Dermis microvascular lymphatic vessel endothelial cell (primary cell): ENCODE results near the gene NRIP3. TPM values are rescaled to one million over a fixed set of nuclear protein-coding genes. Genes with fewer than 3 reads are reported as not detected.

Experiments used
- DNase-seq, 2 donors: peaks; one replicate each; pipeline versions ENCODE4 v3.0.0 to v3.0.0-alpha.2; 2010; ENCODE audit warnings: low read depth in 2 of 2
- total RNA-seq: library from RNA; depleted of rRNA; stranded (reverse); fragments of >200 nt; gene quantifications from 2 replicates; pipeline ENCODE4 v1.2.1, GENCODE V29; 2014

The NRIP3 gene
- total RNA-seq, 1 donor from 2014 or later: 1.2 TPM

GRCh38 chr11:8933931-8934330, 69.9 kb downstream of the NRIP3 start:
- DNase-seq: no peak

DNA sequence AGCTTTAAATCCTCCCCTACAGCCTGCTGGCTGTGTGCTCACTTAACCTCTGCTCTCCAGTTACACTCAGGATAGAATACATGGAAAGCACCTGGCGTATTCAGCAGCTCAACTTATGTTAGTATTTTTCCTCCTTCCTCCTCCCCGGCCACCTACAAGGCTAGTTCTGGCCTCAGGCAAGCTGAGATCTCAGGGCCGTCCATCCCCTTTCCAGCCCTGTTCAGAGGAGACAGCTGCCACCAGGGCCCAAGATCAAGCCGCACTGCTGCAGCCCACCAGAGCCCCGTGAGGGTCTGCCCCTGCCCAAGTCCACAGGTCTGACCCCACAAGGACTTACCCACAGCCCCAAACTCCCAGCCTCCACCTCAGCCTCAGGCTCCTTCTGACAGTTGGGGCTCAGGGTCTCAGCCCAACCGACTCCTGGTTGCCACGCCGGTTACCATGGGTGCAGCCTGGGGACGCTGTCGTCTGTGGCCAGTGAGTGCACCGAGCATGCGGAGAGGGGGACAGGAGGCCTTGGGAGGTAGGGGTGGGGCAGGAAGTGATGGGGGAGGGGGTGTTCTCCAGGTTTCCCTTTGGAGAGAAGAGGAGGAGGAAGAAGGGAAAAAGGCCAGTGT, 71.1 kb downstream of the NRIP3 start, which contains the start of gene C11orf16:
C11orf16 (minus strand) TSS at position 384 of the 617 bp plus-strand sequence. CDS start 639 bp downstream, outside the sequence.
- DNase-seq: no peak

Other genes starting within 250 kb of the NRIP3 start
- 19.0 and 31.3 TPM in 2 replicates for gene AKIP1, start 92.8 kb downstream of the NRIP3 start, total RNA-seq
- not detected in 2 replicates for gene C11orf16, start 71.1 kb downstream of the NRIP3 start, total RNA-seq
- gene ASCL3, start 61.0 kb downstream of the NRIP3 start, total RNA-seq: not detected in 2 replicates
- 26.3 and 30.6 TPM in 2 replicates for gene TMEM9B, start 39.6 kb downstream of the NRIP3 start, total RNA-seq
- 0.77 and 1.5 TPM in 2 replicates for gene SCUBE2, start 87.6 kb upstream of the NRIP3 start, total RNA-seq